RWPE2 (cell line): ENCODE data around the gene NPY.

Experiments used
- ATAC-seq: fragments of 200-7000 bp; cut with Tn5 transposase; 3 replicates; pipeline ENCODE4 v1.9.1; 2021; ENCODE audit warnings: low read depth
- DNase-seq: peaks from one replicate; pipeline ENCODE4 v3.0.0-alpha.2; 2020; ENCODE audit warnings: low spot score
- H3K27ac ChIP-seq: fragments of 450-650 bp; 2 replicates; pipeline ENCODE4 v1.5.1; 2017; ENCODE audit warnings: mild to moderate bottlenecking; ENCODE audit not compliant: poor library complexity, severe bottlenecking
- H3K27me3 ChIP-seq: fragments of 250-450 bp; sonication (Bioruptor Pico); 2 replicates; pipeline ENCODE4 v1.5.1; 2021; ENCODE audit warnings: mild to moderate bottlenecking, moderate library complexity; ENCODE audit not compliant: insufficient read depth, poor library complexity, severe bottlenecking
- H3K36me3 ChIP-seq: fragments of 250-450 bp; sonication (Bioruptor Pico); 2 replicates; pipeline ENCODE4 v1.5.1; 2020; ENCODE audit warnings: low read depth, mild to moderate bottlenecking, moderate library complexity
- H3K4me1 ChIP-seq: fragments of 250-450 bp; sonication (Bioruptor Pico); 2 replicates; pipeline ENCODE4 v1.5.1; 2021; ENCODE audit warnings: mild to moderate bottlenecking, moderate library complexity; ENCODE audit not compliant: insufficient read depth, poor library complexity, severe bottlenecking
- H3K4me3 ChIP-seq: fragments of 250-450 bp; sonication (Bioruptor Pico); 2 replicates; pipeline ENCODE4 v1.5.1; 2021; ENCODE audit warnings: mild to moderate bottlenecking, moderate library complexity; ENCODE audit not compliant: severe bottlenecking
- H3K9me3 ChIP-seq: fragments of 250-450 bp; sonication (Bioruptor Pico); 2 replicates; pipeline ENCODE4 v1.5.1; 2021; ENCODE audit warnings: mild to moderate bottlenecking, moderate library complexity; ENCODE audit not compliant: severe bottlenecking
- CTCF ChIP-seq: fragments of 450-650 bp; IDR thresholded peaks from one replicate; pipeline ENCODE4 v1.5.1; 2017; ENCODE audit warnings: mild to moderate bottlenecking, moderate library complexity; ENCODE audit not compliant: poor library complexity, severe bottlenecking

NPY gene

GRCh38 chr7:24340727-24341126, 56.7 kb downstream of the NPY start:
- Histone ChIP-seq H3K9me3 (no peaks in the 10 kb centered on the region), H3K4me3 (no peak overlapping the region), H3K4me1 (no peaks in the 10 kb centered on the region), H3K27me3 (no peaks in the 10 kb centered on the region), H3K27ac (no peak overlapping the region), H3K36me3 (no peaks in the 10 kb centered on the region)
- DNase-seq (no peak), ATAC-seq (peak; percentile 55; the same call in 1 of the 3 replicates)
- TF ChIP-seq CTCF: no peak
